RWPE1 (cell line): ENCODE data around the gene RAI14.
"Not testable (repeated sequence)": the region's sequence is repeated elsewhere in the genome, so short reads cannot be mapped to it uniquely, and the experiment has no call there.

Source experiments
- CTCF ChIA-PET: fragments of 350-600 bp; sonication (Branson Sonifier 250); formaldehyde crosslinking; extraction: SDS; loops from one replicate; lab custom pipeline; 2021; lab: Yijun Ruan, JAX
- POLR2A ChIA-PET: fragments of 400-600 bp; formaldehyde crosslinking; extraction: SDS; loops from one replicate; lab custom pipeline; 2020; ENCODE audit warnings: antibody characterized with exemption; ENCODE audit not compliant: low non-redundant PET; lab: Yijun Ruan, JAX
- DNase-seq: peaks from one replicate; pipeline ENCODE4 v3.0.0; 2012; ENCODE audit warnings: low spot score
- H3K27ac ChIP-seq: fragments of 450-650 bp; 2 replicates; pipeline ENCODE4 v1.5.1; 2017
- CTCF ChIP-seq: fragments of 450-650 bp; conservative IDR thresholded peaks from 2 replicates; pipeline ENCODE4 v1.5.1; 2017; ENCODE audit warnings: low read depth, mild to moderate bottlenecking

RAI14 gene

GRCh38 chr5:34717426-34718327 is 61.5 kb downstream of the RAI14 start:
- TF ChIP-seq CTCF = no peak
- ChIA-PET CTCF (no interaction called here), POLR2A (no interaction called here)
- DNase-seq = peak; percentile 17
- no peak overlapping the region for H3K27ac ChIP-seq

- no peak for TF ChIP-seq CTCF
- ChIA-PET CTCF (no interaction called here), POLR2A (no interaction called here)
- no peak for DNase-seq
- no peak overlapping the region for H3K27ac ChIP-seq
Measured at GRCh38 chr5:34718516-34718915, 62.4 kb downstream of the RAI14 start.

DNA sequence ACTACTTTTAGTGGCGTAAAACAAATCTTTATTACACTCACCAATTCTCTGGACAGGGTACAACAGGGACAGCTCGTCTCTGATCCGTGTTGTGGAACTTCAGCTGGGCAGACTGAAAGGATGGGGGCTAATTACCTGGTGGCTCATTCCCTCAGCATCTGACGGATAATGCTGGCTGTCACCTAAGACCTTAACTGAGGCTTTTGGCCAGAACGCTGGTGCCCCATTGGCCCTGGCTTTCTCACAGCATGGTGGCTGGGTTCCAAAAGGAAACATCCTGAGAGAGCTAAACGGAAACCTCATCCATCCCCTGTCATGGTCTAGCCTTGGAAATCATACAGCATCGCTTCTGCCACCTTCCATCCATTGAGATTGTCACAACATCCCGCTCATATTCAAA is 62.9 kb downstream of the RAI14 start:
- TF ChIP-seq CTCF = no peak
- ChIA-PET POLR2A (no interaction called here), CTCF (interaction anchor here (0.6 kb wide), 1 partner anchor 293 kb away, joined by 4 read pairs; no protein-coding TSS in a partner anchor)
- H3K27ac ChIP-seq = no peak overlapping the region
- no peak for DNase-seq

GRCh38 chr5:34721327-34721726 is 65.2 kb downstream of the RAI14 start:
- ChIA-PET CTCF (no interaction called here), POLR2A (no interaction called here)
- TF ChIP-seq CTCF = no peak
- DNase-seq = no peak
- no peak overlapping the region for H3K27ac ChIP-seq

- ChIA-PET POLR2A (no interaction called here), CTCF (no interaction called here)
- no peak for DNase-seq
- H3K27ac ChIP-seq = no peak overlapping the region
- no peak for TF ChIP-seq CTCF
Measured at GRCh38 chr5:34722183-34722582, 66.1 kb downstream of the RAI14 start.

DNA sequence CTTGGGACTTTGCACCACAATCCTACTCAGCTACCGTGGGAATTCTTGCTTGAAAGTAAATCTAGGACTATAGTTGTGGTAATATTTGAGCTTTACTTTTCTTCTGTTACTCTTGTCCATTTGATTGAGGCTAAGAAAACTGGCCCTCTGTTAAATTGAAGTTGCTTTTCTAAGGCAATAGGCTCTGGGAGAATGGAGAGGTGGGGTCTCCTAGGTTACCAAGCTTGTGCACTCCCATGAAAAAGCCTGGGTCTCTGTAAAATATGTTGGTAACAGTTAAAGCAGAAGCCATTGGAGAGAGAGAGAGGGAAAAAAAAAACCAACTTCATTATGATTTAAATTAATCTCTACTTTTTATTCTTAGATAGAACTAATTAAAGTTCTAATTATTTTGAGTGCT is 68.6 kb downstream of the RAI14 start:
- H3K27ac ChIP-seq = no peak overlapping the region
- POLR2A ChIA-PET = no interaction called here
- DNase-seq = no peak
- CTCF ChIA-PET = no interaction called here
- TF ChIP-seq CTCF = no peak

GRCh38 chr5:34727166-34727749 is 71.1 kb downstream of the RAI14 start:
- DNase-seq, H3K27ac ChIP-seq, POLR2A ChIA-PET, CTCF ChIA-PET: not testable (repeated sequence)
